A549 (cell line): ENCODE measurements around the gene XYLT1. TPM values are rescaled to one million over a fixed set of nuclear protein-coding genes. Genes with fewer than 3 reads are reported as not detected.
A peak's percentile ranks its signal among the peaks of the same experiment; 100 is the strongest.

ENCODE experiments used
- ATAC-seq, 2 experiments: fragments of 200-7000 bp in 1 of 2; fragments of >200 bp in 1 of 2; cut with Nextera tagmentation in 1 of 2; cut with Tn5 transposase in 1 of 2; 3 replicates each; pipeline versions ENCODE4 v1.8.0 to v1.9.1; 2018 to 2020; ENCODE audit warnings: mild to moderate bottlenecking in 1 of 2, moderate library complexity in 1 of 2
- CTCF ChIA-PET: fragments of 300-600 bp; sonication (Branson Sonifier 250); formaldehyde crosslinking; extraction: SDS; loops from one replicate; lab custom pipeline; 2021; ENCODE audit warnings: antibody characterized with exemption, inconsistent platforms; lab: Yijun Ruan, JAX
- POLR2A ChIA-PET: fragments of 350-600 bp; formaldehyde crosslinking; extraction: SDS; loops from one replicate; lab custom pipeline; 2021; ENCODE audit warnings: antibody characterized with exemption, inconsistent platforms; lab: Yijun Ruan, JAX
- DNase-seq, 2 experiments: peaks; one replicate each; pipeline versions ENCODE4 v3.0.0 to v3.0.0-alpha.2; 2011 to 2016; ENCODE audit warnings: low read depth in 1 of 2, low spot score in 1 of 2
- FAIRE-seq: peaks from 2 replicates; lab custom pipeline; 2011; peaks lifted over from hg19 to GRCh38; lab: Jason Lieb, UNC
- H3K27ac ChIP-seq, 2 experiments: fragments of >200 bp; sonication (Bioruptor Twin); formaldehyde crosslinking; 3 replicates each; pipeline ENCODE4 v1.5.1; 2016 to 2017
- H3K4me1 ChIP-seq: fragments of >200 bp; sonication (Bioruptor Twin); formaldehyde crosslinking; 3 replicates; pipeline ENCODE4 v1.6.1; 2016
- H3K4me2 ChIP-seq: fragments of >200 bp; sonication (Bioruptor Twin); formaldehyde crosslinking; 3 replicates; pipeline ENCODE4 v1.6.1; 2016
- H3K4me3 ChIP-seq: fragments of >200 bp; sonication (Bioruptor Twin); formaldehyde crosslinking; 3 replicates; pipeline ENCODE4 v1.5.1; 2016
- H3K9me3 ChIP-seq: fragments of >200 bp; sonication (Bioruptor Twin); formaldehyde crosslinking; 3 replicates; pipeline ENCODE4 v1.6.1; 2016
- BCL3 ChIP-seq: fragments of >200 bp; sonication (Bioruptor Twin); formaldehyde crosslinking; IDR thresholded peaks from 3 replicates; pipeline ENCODE4 v1.6.1; 2016
- CBX8 ChIP-seq: fragments of 200-600 bp; sonication (generic); IDR thresholded peaks from 2 replicates; pipeline ENCODE4 v1.6.1; 2016
- CTCF ChIP-seq: fragments of >200 bp; sonication (Bioruptor Twin); formaldehyde crosslinking; IDR thresholded peaks from 3 replicates; pipeline ENCODE4 v1.5.1; 2016
- E2F6 ChIP-seq: IDR thresholded peaks from 2 replicates; pipeline ENCODE4 v1.6.1; 2012; ENCODE audit warnings: low read depth, borderline replicate concordance
- ESRRA ChIP-seq: fragments of 150-350 bp; IDR thresholded peaks from 2 replicates; pipeline ENCODE4 v1.6.1; 2014; ENCODE audit warnings: mild to moderate bottlenecking, low read length, borderline replicate concordance
- FOXS1 ChIP-seq: fragments of 250-450 bp; sonication (Bioruptor Pico); IDR thresholded peaks from 2 replicates; pipeline ENCODE4 v1.5.0; 2020; ENCODE audit warnings: mild to moderate bottlenecking, moderate library complexity
- HDAC2 ChIP-seq: fragments of 200-600 bp; sonication (generic); IDR thresholded peaks from 2 replicates; pipeline ENCODE4 v1.6.1; 2016
- HEYL ChIP-seq: fragments of 250-450 bp; sonication (Bioruptor Pico); IDR thresholded peaks from 2 replicates; pipeline ENCODE4 v1.8.0; 2021; ENCODE audit warnings: mild to moderate bottlenecking, moderate library complexity
- HMGXB4 ChIP-seq: fragments of 250-450 bp; sonication (Bioruptor Pico); IDR thresholded peaks from 2 replicates; pipeline ENCODE4 v1.5.0; 2021; ENCODE audit warnings: mild to moderate bottlenecking, moderate library complexity, borderline replicate concordance
- HOXA7 ChIP-seq: fragments of 250-450 bp; sonication (Bioruptor Pico); IDR thresholded peaks from 2 replicates; pipeline ENCODE4 v1.5.0; 2020; ENCODE audit warnings: mild to moderate bottlenecking, moderate library complexity
- JUNB ChIP-seq: fragments of >200 bp; sonication (Bioruptor Twin); formaldehyde crosslinking; IDR thresholded peaks from 2 replicates; pipeline ENCODE4 v1.6.1; 2016
- PHF8 ChIP-seq: fragments of 200-600 bp; sonication (generic); IDR thresholded peaks from 2 replicates; pipeline ENCODE4 v1.6.1; 2016; ENCODE audit warnings: low read depth, mild to moderate bottlenecking, antibody characterized with exemption, moderate library complexity, borderline replicate concordance
- POLR2AphosphoS2 ChIP-seq: conservative IDR thresholded peaks from 2 replicates; pipeline ENCODE4 v1.6.1; 2012; ENCODE audit warnings: low read length, improper control_type of control experiment, inconsistent platforms
- RAD21 ChIP-seq, 2 experiments: fragments of >200 bp in 1 of 2; sonication (Bioruptor Twin) in 1 of 2; formaldehyde crosslinking in 1 of 2; IDR thresholded peaks in 1 of 2; conservative IDR thresholded peaks in 1 of 2; 2 replicates in 1 of 2; 3 replicates in 1 of 2; pipeline ENCODE4 v1.6.1; 2012 to 2018; ENCODE audit warnings: inconsistent platforms in 1 of 2
- RARB ChIP-seq: fragments of 250-450 bp; sonication (Bioruptor Pico); IDR thresholded peaks from 2 replicates; pipeline ENCODE4 v1.8.0; 2021; ENCODE audit warnings: mild to moderate bottlenecking, moderate library complexity
- TFCP2L1 ChIP-seq: fragments of 250-450 bp; sonication (Bioruptor Pico); IDR thresholded peaks from 2 replicates; pipeline ENCODE4 v1.5.0; 2021; ENCODE audit warnings: mild to moderate bottlenecking
- ZC3H11A ChIP-seq: fragments of 450-650 bp; IDR thresholded peaks from 2 replicates; pipeline ENCODE4 v1.6.1; 2014; ENCODE audit warnings: antibody characterized with exemption, mild to moderate bottlenecking
- ZNF302 ChIP-seq: fragments of 250-450 bp; sonication (Bioruptor Pico); IDR thresholded peaks from 2 replicates; pipeline ENCODE4 v1.9.0; 2021; ENCODE audit warnings: inconsistent platforms, mild to moderate bottlenecking, moderate library complexity
- WGBS: methylation state at CpG from one replicate; pipeline ENCODE4 v1.1.6; 2017; ENCODE audit errors: missing lambda C conversion rate; 5-methylcytosine and 5-hydroxymethylcytosine counted together
- polyA plus RNA-seq, 4 experiments: library from polyadenylated mRNA; depleted of rRNA in 3 of 4; stranded (reverse); fragments of >200 nt; fragmentation: RNase III in 1 of 4; extraction: RNeasy Plus Mini Kit Qiagen cat#74134 plus additional on column Dnase treatment in 1 of 4; gene quantifications; 2 replicates in 3 of 4; 3 replicates in 1 of 4; pipeline ENCODE4 v1.2.3, GENCODE V29; 2011 to 2017
- TF ChIP-seq, protein P1 (sequence below): fragments of 200-600 bp; sonication (generic); IDR thresholded peaks from 2 replicates; pipeline ENCODE4 v1.6.1; 2016; ENCODE audit warnings: antibody characterized with exemption, mild to moderate bottlenecking, moderate library complexity

XYLT1 gene
- polyA plus RNA-seq, 2 of the 4 experiments (the other 2 are of a cell fraction), result 0.78 to 0.88 TPM

DNA sequence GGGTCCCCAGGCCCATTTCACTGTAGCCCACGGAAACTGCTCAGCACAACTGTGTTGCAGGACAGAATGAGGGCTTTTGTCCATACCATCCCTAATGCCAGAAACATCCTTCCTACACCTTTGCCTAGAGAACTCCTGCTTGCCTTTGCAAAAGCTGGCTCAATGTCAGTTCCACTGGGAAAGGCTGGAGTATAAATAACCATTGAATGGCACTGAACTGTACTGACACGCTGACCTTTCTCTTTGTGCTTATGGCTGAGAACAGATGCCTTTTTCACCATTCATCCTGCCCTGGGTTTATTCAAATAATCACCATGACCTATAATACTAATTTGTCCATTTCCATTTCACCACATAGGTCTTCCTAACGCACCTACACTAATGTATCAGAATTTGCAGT lies 300.3 kb downstream of the XYLT1 start:
- ATAC-seq (no peak), FAIRE-seq (no peak), DNase-seq (no peak)
- H3K4me3 ChIP-seq, result no peak overlapping the region
- no peak overlapping the region for H3K4me2 ChIP-seq
- ChIA-PET CTCF (no interaction called here), POLR2A (no interaction called here)
- no peaks in the 10 kb centered on the region for H3K9me3 ChIP-seq
- TF ChIP-seq HEYL (no peak), ESRRA (no peak), HOXA7 (CRISPR knock-in tag) (no peak), RARB (CRISPR knock-in tag) (no peak), CBX8 (no peak), ZNF302 (no peak), FOXS1 (CRISPR knock-in tag) (no peak), ZC3H11A (no peak), TFCP2L1 (no peak), POLR2AphosphoS2 (no peak), RAD21 (conservative IDR thresholded peaks at IDR 0.05 in 1 of 2, IDR thresholded peaks at IDR 0.05 in 1 of 2) (no peak), PHF8 (no peak), HMGXB4 (CRISPR knock-in tag) (no peak), JUNB (no peak)
- H3K4me1 ChIP-seq, result no peaks in the 10 kb centered on the region
- no peak overlapping the region for H3K27ac ChIP-seq
- 10% methylated on average over 3 of the region's 3 CpGs for WGBS

- ATAC-seq (no peak), FAIRE-seq (no peak), DNase-seq (no peak)
- Histone ChIP-seq H3K4me3 (no peak overlapping the region), H3K4me2 (no peak overlapping the region)
- CTCF ChIA-PET, result no interaction called here
- 41% methylated on average over 5 of the region's 5 CpGs for WGBS
- POLR2A ChIA-PET, result no interaction called here
- TF ChIP-seq HDAC2 (no peak), CTCF (no peak), ZNF302 (no peak)
- TF ChIP-seq, all 56 proteins: peak for 0
- Histone ChIP-seq H3K27ac (no peak overlapping the region), H3K4me1 (no peaks in the 10 kb centered on the region), H3K9me3 (no peaks in the 10 kb centered on the region)
These were observed 302.6 kb downstream of the XYLT1 start for GRCh38 chr16:17168181-17168580.

DNA sequence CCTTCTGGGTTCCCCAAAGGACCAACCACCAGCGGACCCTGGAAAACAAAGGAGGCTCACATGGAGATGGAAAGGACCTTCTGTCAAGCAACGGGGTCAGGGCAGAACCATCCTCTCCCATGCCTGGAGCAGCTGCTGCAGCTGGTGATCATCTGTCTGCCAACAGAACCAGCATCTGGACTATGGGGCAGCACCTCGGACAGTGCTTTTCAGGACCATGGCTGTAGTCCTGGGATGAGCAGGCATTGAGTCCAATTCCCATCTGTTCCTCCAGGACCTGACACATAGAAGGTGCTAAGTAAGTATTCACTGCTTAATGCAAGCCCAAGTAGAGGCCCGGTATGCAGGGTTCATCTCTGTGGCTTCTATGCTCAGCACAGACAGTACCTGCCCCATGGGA lies 304.7 kb downstream of the XYLT1 start:
- Histone ChIP-seq H3K9me3 (no peaks in the 10 kb centered on the region), H3K4me3 (no peak overlapping the region), H3K4me1 (no peaks in the 10 kb centered on the region), H3K27ac (no peak overlapping the region), H3K4me2 (no peak overlapping the region)
- TF ChIP-seq E2F6, result no peak
- TF ChIP-seq BCL3, result no peak
- TF ChIP-seq, protein P1, sequence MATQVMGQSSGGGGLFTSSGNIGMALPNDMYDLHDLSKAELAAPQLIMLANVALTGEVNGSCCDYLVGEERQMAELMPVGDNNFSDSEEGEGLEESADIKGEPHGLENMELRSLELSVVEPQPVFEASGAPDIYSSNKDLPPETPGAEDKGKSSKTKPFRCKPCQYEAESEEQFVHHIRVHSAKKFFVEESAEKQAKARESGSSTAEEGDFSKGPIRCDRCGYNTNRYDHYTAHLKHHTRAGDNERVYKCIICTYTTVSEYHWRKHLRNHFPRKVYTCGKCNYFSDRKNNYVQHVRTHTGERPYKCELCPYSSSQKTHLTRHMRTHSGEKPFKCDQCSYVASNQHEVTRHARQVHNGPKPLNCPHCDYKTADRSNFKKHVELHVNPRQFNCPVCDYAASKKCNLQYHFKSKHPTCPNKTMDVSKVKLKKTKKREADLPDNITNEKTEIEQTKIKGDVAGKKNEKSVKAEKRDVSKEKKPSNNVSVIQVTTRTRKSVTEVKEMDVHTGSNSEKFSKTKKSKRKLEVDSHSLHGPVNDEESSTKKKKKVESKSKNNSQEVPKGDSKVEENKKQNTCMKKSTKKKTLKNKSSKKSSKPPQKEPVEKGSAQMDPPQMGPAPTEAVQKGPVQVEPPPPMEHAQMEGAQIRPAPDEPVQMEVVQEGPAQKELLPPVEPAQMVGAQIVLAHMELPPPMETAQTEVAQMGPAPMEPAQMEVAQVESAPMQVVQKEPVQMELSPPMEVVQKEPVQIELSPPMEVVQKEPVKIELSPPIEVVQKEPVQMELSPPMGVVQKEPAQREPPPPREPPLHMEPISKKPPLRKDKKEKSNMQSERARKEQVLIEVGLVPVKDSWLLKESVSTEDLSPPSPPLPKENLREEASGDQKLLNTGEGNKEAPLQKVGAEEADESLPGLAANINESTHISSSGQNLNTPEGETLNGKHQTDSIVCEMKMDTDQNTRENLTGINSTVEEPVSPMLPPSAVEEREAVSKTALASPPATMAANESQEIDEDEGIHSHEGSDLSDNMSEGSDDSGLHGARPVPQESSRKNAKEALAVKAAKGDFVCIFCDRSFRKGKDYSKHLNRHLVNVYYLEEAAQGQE, result peak; percentile 68; the same call in 1 of the 2 replicates
- 6% methylated on average over 3 of the region's 4 CpGs for WGBS
- ATAC-seq (no peak), FAIRE-seq (no peak), DNase-seq (no peak)
- CTCF ChIA-PET, result no interaction called here
- POLR2A ChIA-PET, result no interaction called here
